Liver (tissue), 9 donors: ENCODE data around the gene GPR33. TPM values are rescaled to one million over a fixed set of nuclear protein-coding genes. Genes with fewer than 3 reads are reported as not detected.

Experiments
- DNase-seq: peaks from one replicate; pipeline ENCODE4 v3.0.0-alpha.2; 2017; ENCODE audit warnings: low spot score
- H3K27ac ChIP-seq, 2 donors: one replicate each; pipeline ENCODE4 v1.7.0; 2013; ENCODE audit warnings: inconsistent platforms in 2 of 2, low read length in 2 of 2, control low read depth in 1 of 2, low read depth in 1 of 2, mild to moderate bottlenecking in 1 of 2
- H3K27me3 ChIP-seq, 4 donors: one replicate each; pipeline versions ENCODE4 v1.6.1 to v1.7.0; 2013; ENCODE audit warnings: low read length in 3 of 4, inconsistent platforms in 1 of 4, mild to moderate bottlenecking in 1 of 4, moderate library complexity in 1 of 4; ENCODE audit not compliant: control insufficient read depth in 4 of 4, insufficient read depth in 4 of 4
- H3K36me3 ChIP-seq, 4 donors: one replicate each; pipeline versions ENCODE4 v1.6.1 to v1.7.0; 2013; ENCODE audit warnings: low read length in 3 of 4, mild to moderate bottlenecking in 3 of 4, low read depth in 1 of 4, moderate library complexity in 1 of 4; ENCODE audit not compliant: control insufficient read depth in 4 of 4, insufficient read depth in 3 of 4
- H3K4me1 ChIP-seq, 4 donors: one replicate each; pipeline versions ENCODE4 v1.6.1 to v1.7.0; 2013; ENCODE audit warnings: low read length in 3 of 4, mild to moderate bottlenecking in 3 of 4, moderate library complexity in 1 of 4; ENCODE audit not compliant: control insufficient read depth in 4 of 4, insufficient read depth in 4 of 4
- H3K4me3 ChIP-seq, 3 donors: one replicate each; pipeline versions ENCODE4 v1.6.1 to v1.7.0; 2013; ENCODE audit warnings: low read length in 3 of 3, control low read depth in 1 of 3, low read depth in 1 of 3, mild to moderate bottlenecking in 1 of 3
- H3K9ac ChIP-seq, 2 donors: one replicate each; pipeline ENCODE4 v1.7.0; 2013; ENCODE audit warnings: low read length in 2 of 2, mild to moderate bottlenecking in 2 of 2, moderate library complexity in 2 of 2, control low read depth in 1 of 2, low read depth in 1 of 2
- H3K9me3 ChIP-seq, 4 donors: one replicate each; pipeline versions ENCODE4 v1.6.1 to v1.7.0; 2013; ENCODE audit warnings: low read length in 3 of 4; ENCODE audit not compliant: control insufficient read depth in 4 of 4
- ATF3 ChIP-seq: IDR thresholded peaks from 2 replicates; pipeline ENCODE4 v1.6.1; 2016; ENCODE audit warnings: antibody characterized with exemption
- CTCF ChIP-seq: fragments of 150-350 bp; IDR thresholded peaks from 2 replicates; pipeline ENCODE4 v1.5.1; 2017; ENCODE audit warnings: improper control_type of control experiment, low read depth, low read length; ENCODE audit not compliant: missing input control
- EGR1 ChIP-seq, 2 donors: IDR thresholded peaks; 2 replicates each; pipeline ENCODE4 v1.6.1; 2016 to 2018; ENCODE audit warnings: antibody characterized with exemption in 2 of 2, low read depth in 2 of 2
- FOXA1 ChIP-seq: IDR thresholded peaks from 2 replicates; pipeline ENCODE4 v1.6.1; 2016; ENCODE audit warnings: antibody characterized with exemption
- FOXA2 ChIP-seq: IDR thresholded peaks from 2 replicates; pipeline ENCODE4 v1.6.1; 2016; ENCODE audit warnings: antibody characterized with exemption
- GABPA ChIP-seq, 2 donors: IDR thresholded peaks in 1 of 2; conservative IDR thresholded peaks in 1 of 2; 2 replicates each; pipeline ENCODE4 v1.6.1; 2016; ENCODE audit warnings: antibody characterized with exemption in 2 of 2, mild to moderate bottlenecking in 1 of 2, moderate library complexity in 1 of 2
- HNF4A ChIP-seq, 2 donors: conservative IDR thresholded peaks; 2 replicates each; pipeline ENCODE4 v1.6.1; 2016; ENCODE audit warnings: antibody characterized with exemption in 2 of 2, mild to moderate bottlenecking in 2 of 2
- HNF4G ChIP-seq: IDR thresholded peaks from 2 replicates; pipeline ENCODE4 v1.6.1; 2016; ENCODE audit warnings: antibody characterized with exemption
- JUND ChIP-seq, 2 donors: IDR thresholded peaks; 2 replicates each; pipeline ENCODE4 v1.6.1; 2016; ENCODE audit warnings: antibody characterized with exemption in 2 of 2
- MAX ChIP-seq: IDR thresholded peaks from 2 replicates; pipeline ENCODE4 v1.6.1; 2016; ENCODE audit warnings: antibody characterized with exemption
- NR2F2 ChIP-seq: IDR thresholded peaks from 2 replicates; pipeline ENCODE4 v1.6.1; 2016; ENCODE audit warnings: antibody characterized with exemption
- RAD21 ChIP-seq, 2 donors: IDR thresholded peaks; 2 replicates each; pipeline ENCODE4 v1.6.1; 2016; ENCODE audit warnings: antibody characterized with exemption in 2 of 2, mild to moderate bottlenecking in 2 of 2
- REST ChIP-seq: IDR thresholded peaks from 2 replicates; pipeline ENCODE4 v1.6.1; 2016; ENCODE audit warnings: antibody characterized with exemption, mild to moderate bottlenecking
- RXRA ChIP-seq, 2 donors: IDR thresholded peaks; 2 replicates each; pipeline ENCODE4 v1.6.1; 2017 to 2018; ENCODE audit warnings: antibody characterized with exemption in 2 of 2, mild to moderate bottlenecking in 1 of 2
- SP1 ChIP-seq: IDR thresholded peaks from 2 replicates; pipeline ENCODE4 v1.6.1; 2018; ENCODE audit warnings: antibody characterized with exemption, mild to moderate bottlenecking
- TAF1 ChIP-seq: conservative IDR thresholded peaks from 2 replicates; pipeline ENCODE4 v1.6.1; 2016; ENCODE audit warnings: antibody characterized with exemption, mild to moderate bottlenecking
- YY1 ChIP-seq: IDR thresholded peaks from 2 replicates; pipeline ENCODE4 v1.6.1; 2016; ENCODE audit warnings: antibody characterized with exemption, mild to moderate bottlenecking
- ZBTB33 ChIP-seq: IDR thresholded peaks from 2 replicates; pipeline ENCODE4 v1.6.1; 2016; ENCODE audit warnings: antibody characterized with exemption
- WGBS: extraction: QIAGEN DNeasy Blood & Tissue Kit; methylation state at CpG from one replicate; pipeline ENCODE4 v1.1.7; 2013; 5-methylcytosine and 5-hydroxymethylcytosine counted together
- polyA plus RNA-seq, 2 donors: library from polyadenylated mRNA; stranded (reverse) in 1 of 2; unstranded in 1 of 2; fragments of 200-250 nt in 1 of 2; fragments of >200 nt in 1 of 2; fragmentation: Nextera tagmentation in 1 of 2; extraction: Ambion mirVana in 1 of 2; gene quantifications; one replicate each; pipeline versions ENCODE4 v1.2.1 to v1.2.3, GENCODE V29; 2013 to 2015
- total RNA-seq, 2 donors: library from RNA; depleted of rRNA; stranded (reverse); fragments of >200 nt; gene quantifications; one replicate each; pipeline ENCODE4 v1.2.3, GENCODE V29; 2014
- donor health status: healthy.
- donor health status: healthy.
- donor health status: healthy.
- donor health status: healthy.
- donor health status: healthy.

The GPR33 gene
- total and polyA plus RNA-seq, 4 donors: not detected

- Histone ChIP-seq H3K9ac (no peak overlapping the region), H3K9me3 (no peaks in the 10 kb centered on the region), H3K4me1 (no peaks in the 10 kb centered on the region), H3K36me3 (no peaks in the 10 kb centered on the region), H3K27ac (no peak overlapping the region), H3K4me3 (no peak overlapping the region), H3K27me3 (no peaks in the 10 kb centered on the region)
- TF ChIP-seq EGR1 (IDR thresholded peaks at IDR 0.05; ENCODE audit: low read depth in 2 of 2) (no peak), CTCF (no peak), YY1 (no peak), GABPA (IDR thresholded peaks at IDR 0.05 in 1 of 2, conservative IDR thresholded peaks at IDR 0.05 in 1 of 2) (no peak), ZBTB33 (no peak), FOXA2 (no peak), HNF4G (no peak), REST (no peak), FOXA1 (no peak), NR2F2 (no peak), RXRA (IDR thresholded peaks at IDR 0.05) (no peak), RAD21 (IDR thresholded peaks at IDR 0.05) (no peak), TAF1 (no peak), MAX (no peak), ATF3 (no peak), JUND (IDR thresholded peaks at IDR 0.05) (no peak), HNF4A (conservative IDR thresholded peaks at IDR 0.05) (no peak), SP1 (no peak)
- 93% methylated on average over 8 of the region's 8 CpGs for WGBS
- no peak for DNase-seq
These were observed 5.1 kb upstream of the GPR33 start for GRCh38 chr14:31492759-31493498.
